Dermis microvascular lymphatic vessel endothelial cell (primary cell): ENCODE measurements around the gene KCTD12. TPM values are rescaled to one million over a fixed set of nuclear protein-coding genes. Genes with fewer than 3 reads are reported as not detected.

Source experiments
- DNase-seq, 2 donors: peaks; one replicate each; pipeline versions ENCODE4 v3.0.0 to v3.0.0-alpha.2; 2010; ENCODE audit warnings: low read depth in 2 of 2
- total RNA-seq: library from RNA; depleted of rRNA; stranded (reverse); fragments of >200 nt; gene quantifications from 2 replicates; pipeline ENCODE4 v1.2.1, GENCODE V29; 2014

KCTD12 gene
- total RNA-seq, 1 donor from 2014 or later: 142 TPM

GRCh38 chr13:76854894-76855293 is 31.3 kb downstream of the KCTD12 start:
- DNase-seq: no peak

GRCh38 chr13:76853921-76854608 is 32.1 kb downstream of the KCTD12 start:
- DNase-seq: no peak

- peak in 1 of 2 donors; percentile 48 for DNase-seq
Observed at GRCh38 chr13:76853481-76853880, 32.7 kb downstream of the KCTD12 start.

- DNase-seq: peak in 1 of 2 donors; percentile 83
Observed at GRCh38 chr13:76852986-76853385, 33.2 kb downstream of the KCTD12 start.

- no peak for DNase-seq
Observed at GRCh38 chr13:76851961-76852360, 34.2 kb downstream of the KCTD12 start.

GRCh38 chr13:76849493-76849892 is 36.7 kb downstream of the KCTD12 start:
- DNase-seq: no peak

- DNase-seq: no peak
Observed at GRCh38 chr13:76848596-76848995, 37.6 kb downstream of the KCTD12 start.

- no peak for DNase-seq
Observed at GRCh38 chr13:76846363-76846762, 39.8 kb downstream of the KCTD12 start.

GRCh38 chr13:76845865-76846264 is 40.3 kb downstream of the KCTD12 start:
- DNase-seq: no peak

- no peak for DNase-seq
Observed at GRCh38 chr13:76845367-76845766, 40.8 kb downstream of the KCTD12 start.

- DNase-seq: peak in 1 of 2 donors; percentile 22
Observed at GRCh38 chr13:76837801-76838200, 48.4 kb downstream of the KCTD12 start.

- DNase-seq: no peak
Observed at GRCh38 chr13:76836311-76836710, 49.9 kb downstream of the KCTD12 start.

- no peak for DNase-seq
Observed at GRCh38 chr13:76833441-76833954, 52.7 kb downstream of the KCTD12 start.

GRCh38 chr13:76832258-76832988 is 53.8 kb downstream of the KCTD12 start:
- no peak for DNase-seq

- no peak for DNase-seq
Observed at GRCh38 chr13:76830805-76831204, 55.4 kb downstream of the KCTD12 start.

Other genes with a start within 250 kb of the KCTD12 start
- gene ACOD1, start 62.1 kb upstream of the KCTD12 start, total RNA-seq: not detected in 2 replicates
- 22.1 and 36.8 TPM in 2 replicates for gene CLN5, start 105.7 kb upstream of the KCTD12 start, total RNA-seq
- 52.6 and 64.4 TPM in 2 replicates for gene FBXL3, start 140.8 kb upstream of the KCTD12 start, total RNA-seq